GM21528 (cell line): ENCODE data around the gene CRIP1.

Experiments
- ATAC-seq: cut with Tn5 transposase; IDR thresholded peaks from one replicate; pipeline ENCODE4 v1.9.1; 2021; ENCODE audit warnings: mild to moderate bottlenecking, moderate library complexity; ENCODE audit not compliant: unreplicated experiment, low FRiP score

Gene CRIP1

GRCh38 chr14:105531088-105531893, 44.6 kb downstream of the CRIP1 start:
- ATAC-seq = no peak

GRCh38 chr14:105531894-105532623, 45.4 kb downstream of the CRIP1 start:
- ATAC-seq = no peak

GRCh38 chr14:105532735-105533141, 46.1 kb downstream of the CRIP1 start:
- ATAC-seq = no peak

- ATAC-seq = no peak
Observed at GRCh38 chr14:105533391-105533790, 46.7 kb downstream of the CRIP1 start.

- ATAC-seq = no peak
Observed at GRCh38 chr14:105533811-105534498, 47.3 kb downstream of the CRIP1 start.

- ATAC-seq = no peak
Observed at GRCh38 chr14:105534586-105534985, 47.9 kb downstream of the CRIP1 start.

- ATAC-seq = no peak
Observed at GRCh38 chr14:105536051-105536450, 49.4 kb downstream of the CRIP1 start.

- ATAC-seq = no peak
Observed at GRCh38 chr14:105536691-105537579, 50.2 kb downstream of the CRIP1 start.

- ATAC-seq = no peak
Observed at GRCh38 chr14:105537580-105538474, 51.1 kb downstream of the CRIP1 start.
